OCI-LY1 (cell line): Measurements from ENCODE around the gene NPIPB6.

Source experiments
- EZH2 ChIP-seq: fragments of 200-600 bp; sonication (generic), shearing (Covaris generic); IDR thresholded peaks from 2 replicates; pipeline ENCODE4 v1.8.0; 2017; ENCODE audit warnings: borderline replicate concordance, mixed run types, mild to moderate bottlenecking, antibody characterized with exemption, low read length, moderate library complexity, mixed read lengths
- TF ChIP-seq, protein P1 (sequence below): fragments of 200-600 bp; sonication (generic), shearing (Covaris generic); IDR thresholded peaks from 2 replicates; pipeline ENCODE4 v1.5.1; 2017; ENCODE audit warnings: mild to moderate bottlenecking, antibody characterized with exemption, low read length, moderate library complexity, mixed read lengths

DNA sequence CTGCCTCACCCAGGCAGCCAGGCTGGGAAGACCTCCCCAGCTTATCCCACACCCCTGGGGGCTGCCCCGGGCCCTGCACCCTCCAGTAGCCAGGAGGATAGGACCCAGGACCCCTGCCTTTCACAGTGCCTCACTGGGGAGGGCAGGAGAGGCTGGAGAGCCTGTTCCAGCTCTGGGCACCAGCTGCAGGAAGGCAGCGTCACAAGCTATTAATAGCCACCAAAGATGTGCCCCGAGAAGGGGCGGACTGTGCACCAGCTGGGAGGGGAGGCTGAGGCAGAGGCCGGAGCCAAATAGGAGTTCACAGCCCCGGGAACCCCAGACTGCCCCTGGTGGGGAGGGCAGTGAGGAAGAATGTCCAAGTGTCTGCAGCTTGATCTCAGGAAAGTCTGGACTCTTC lies 62.2 kb downstream of the NPIPB6 start:
- TF ChIP-seq, protein P1, sequence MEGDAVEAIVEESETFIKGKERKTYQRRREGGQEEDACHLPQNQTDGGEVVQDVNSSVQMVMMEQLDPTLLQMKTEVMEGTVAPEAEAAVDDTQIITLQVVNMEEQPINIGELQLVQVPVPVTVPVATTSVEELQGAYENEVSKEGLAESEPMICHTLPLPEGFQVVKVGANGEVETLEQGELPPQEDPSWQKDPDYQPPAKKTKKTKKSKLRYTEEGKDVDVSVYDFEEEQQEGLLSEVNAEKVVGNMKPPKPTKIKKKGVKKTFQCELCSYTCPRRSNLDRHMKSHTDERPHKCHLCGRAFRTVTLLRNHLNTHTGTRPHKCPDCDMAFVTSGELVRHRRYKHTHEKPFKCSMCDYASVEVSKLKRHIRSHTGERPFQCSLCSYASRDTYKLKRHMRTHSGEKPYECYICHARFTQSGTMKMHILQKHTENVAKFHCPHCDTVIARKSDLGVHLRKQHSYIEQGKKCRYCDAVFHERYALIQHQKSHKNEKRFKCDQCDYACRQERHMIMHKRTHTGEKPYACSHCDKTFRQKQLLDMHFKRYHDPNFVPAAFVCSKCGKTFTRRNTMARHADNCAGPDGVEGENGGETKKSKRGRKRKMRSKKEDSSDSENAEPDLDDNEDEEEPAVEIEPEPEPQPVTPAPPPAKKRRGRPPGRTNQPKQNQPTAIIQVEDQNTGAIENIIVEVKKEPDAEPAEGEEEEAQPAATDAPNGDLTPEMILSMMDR, result no peak
- TF ChIP-seq EZH2, result no peak
